ENCODE measurements around the gene AP2A2. TPM values are rescaled to one million over a fixed set of nuclear protein-coding genes. Genes with fewer than 3 reads are reported as not detected.

Gene AP2A2
- total RNA-seq, 1 experiment from 2014 or later: 70.6 TPM

DNA sequence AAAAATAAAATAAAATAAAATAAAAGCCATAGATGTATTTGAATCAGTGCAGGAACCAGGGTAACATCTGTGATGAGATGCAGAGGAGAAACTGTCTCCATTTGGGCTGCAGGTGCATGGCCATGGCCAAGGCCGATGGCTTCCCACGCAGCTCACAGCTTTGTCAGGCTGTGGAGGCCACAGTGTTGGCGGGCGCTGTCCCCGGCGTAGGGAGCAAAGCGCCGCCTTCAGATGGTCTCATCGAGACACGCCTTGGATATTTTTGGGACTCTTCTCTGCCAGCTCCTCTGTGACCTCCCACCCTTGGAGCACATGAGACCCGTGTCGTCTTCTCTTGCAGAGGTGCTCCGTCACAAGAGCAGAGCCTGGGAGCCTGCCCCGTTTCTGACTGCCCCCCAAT, 72.2 kb downstream of the AP2A2 start:
- POLR2A ChIA-PET: no interaction called here
- DNase-seq (ENCODE audit: unreplicated experiment): no peak
- intact Hi-C loops (cut with micrococcal nuclease): no loop called here
- no TSS peak for BruUV-seq (replicated peaks)
- H3K36me3 Mint-ChIP-seq (ENCODE audit: insufficient read depth, unreplicated experiment): peaks cover 31% of the 10 kb centered on the region
- CTCF ChIA-PET: interaction anchor here (0.6 kb wide), 1 partner anchor 70 kb away, joined by 4 read pairs; no protein-coding TSS in a partner anchor
- H3K27me3 Mint-ChIP-seq (ENCODE audit: insufficient read depth, unreplicated experiment): no peaks in the 10 kb centered on the region
- no peaks in the 10 kb centered on the region for H3K9me3 Mint-ChIP-seq (ENCODE audit: unreplicated experiment)
- H3K4me3 Mint-ChIP-seq (ENCODE audit: unreplicated experiment): no peak overlapping the region
- H3K27ac Mint-ChIP-seq (ENCODE audit: low read depth, unreplicated experiment): no peak overlapping the region
- TF ChIP-seq, protein P1, sequence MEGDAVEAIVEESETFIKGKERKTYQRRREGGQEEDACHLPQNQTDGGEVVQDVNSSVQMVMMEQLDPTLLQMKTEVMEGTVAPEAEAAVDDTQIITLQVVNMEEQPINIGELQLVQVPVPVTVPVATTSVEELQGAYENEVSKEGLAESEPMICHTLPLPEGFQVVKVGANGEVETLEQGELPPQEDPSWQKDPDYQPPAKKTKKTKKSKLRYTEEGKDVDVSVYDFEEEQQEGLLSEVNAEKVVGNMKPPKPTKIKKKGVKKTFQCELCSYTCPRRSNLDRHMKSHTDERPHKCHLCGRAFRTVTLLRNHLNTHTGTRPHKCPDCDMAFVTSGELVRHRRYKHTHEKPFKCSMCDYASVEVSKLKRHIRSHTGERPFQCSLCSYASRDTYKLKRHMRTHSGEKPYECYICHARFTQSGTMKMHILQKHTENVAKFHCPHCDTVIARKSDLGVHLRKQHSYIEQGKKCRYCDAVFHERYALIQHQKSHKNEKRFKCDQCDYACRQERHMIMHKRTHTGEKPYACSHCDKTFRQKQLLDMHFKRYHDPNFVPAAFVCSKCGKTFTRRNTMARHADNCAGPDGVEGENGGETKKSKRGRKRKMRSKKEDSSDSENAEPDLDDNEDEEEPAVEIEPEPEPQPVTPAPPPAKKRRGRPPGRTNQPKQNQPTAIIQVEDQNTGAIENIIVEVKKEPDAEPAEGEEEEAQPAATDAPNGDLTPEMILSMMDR (IDR thresholded peaks at IDR 0.05; ENCODE audit: unreplicated experiment): no peak
- H3K4me1 Mint-ChIP-seq (ENCODE audit: insufficient read depth, unreplicated experiment): no peaks in the 10 kb centered on the region

- DNase-seq (ENCODE audit: unreplicated experiment): no peak
- peaks cover 34% of the 10 kb centered on the region for H3K36me3 Mint-ChIP-seq (ENCODE audit: insufficient read depth, unreplicated experiment)
- H3K4me3 Mint-ChIP-seq (ENCODE audit: unreplicated experiment): no peak overlapping the region
- no TSS peak for BruUV-seq (replicated peaks)
- POLR2A ChIA-PET: no interaction called here
- H3K27me3 Mint-ChIP-seq (ENCODE audit: insufficient read depth, unreplicated experiment): no peaks in the 10 kb centered on the region
- no peaks in the 10 kb centered on the region for H3K4me1 Mint-ChIP-seq (ENCODE audit: insufficient read depth, unreplicated experiment)
- CTCF ChIA-PET: no interaction called here
- no peaks in the 10 kb centered on the region for H3K9me3 Mint-ChIP-seq (ENCODE audit: unreplicated experiment)
- no peak overlapping the region for H3K27ac Mint-ChIP-seq (ENCODE audit: low read depth, unreplicated experiment)
- intact Hi-C loops (cut with micrococcal nuclease): no loop called here
- TF ChIP-seq, protein P1 (IDR thresholded peaks at IDR 0.05; ENCODE audit: unreplicated experiment): no peak
Measured at GRCh38 chr11:999009-999408, 73.3 kb downstream of the AP2A2 start.

DNA sequence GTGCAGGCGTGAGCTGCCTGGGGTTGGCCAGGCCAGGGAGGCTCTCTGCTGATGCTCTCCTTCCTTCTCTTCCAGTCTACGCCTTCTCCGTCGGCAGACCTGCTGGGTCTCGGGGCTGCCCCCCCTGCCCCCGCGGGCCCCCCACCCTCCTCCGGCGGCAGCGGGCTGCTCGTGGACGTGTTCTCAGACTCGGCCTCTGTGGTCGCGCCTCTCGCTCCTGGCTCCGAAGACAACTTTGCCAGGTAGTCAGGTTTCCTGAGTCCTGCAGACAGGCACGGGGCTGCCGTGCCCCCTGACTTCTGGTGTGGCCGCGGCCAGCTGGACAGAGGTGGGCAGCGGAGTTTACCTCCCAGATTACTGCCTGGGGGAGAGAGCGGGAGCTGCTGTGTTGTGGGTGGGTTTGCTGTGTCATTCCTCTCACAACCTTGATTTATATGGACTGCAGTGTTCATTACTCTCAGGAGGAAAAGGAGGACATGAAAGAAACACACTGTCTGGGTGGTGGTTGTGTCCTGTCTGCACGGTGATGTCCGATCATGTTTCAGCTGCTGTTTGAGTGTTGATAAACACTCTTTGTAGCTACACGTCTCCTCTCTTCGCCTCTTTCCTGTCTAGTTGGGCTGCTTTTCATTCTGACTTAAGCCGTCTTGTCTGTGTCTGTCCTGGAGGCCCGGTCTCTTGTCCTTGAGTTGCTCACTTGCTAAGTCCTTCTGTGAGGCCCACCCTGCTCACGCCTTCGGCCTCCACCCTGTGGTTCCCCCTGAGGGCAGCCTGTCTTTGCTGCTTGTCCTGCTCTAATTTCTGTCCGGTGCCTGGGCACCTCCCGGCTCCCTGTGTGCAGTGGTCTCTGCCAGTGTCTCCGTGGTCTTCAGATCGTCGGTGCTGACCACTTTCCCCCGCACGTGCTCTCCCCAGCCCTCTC, 74.9 kb downstream of the AP2A2 start:
- no peak for DNase-seq (ENCODE audit: unreplicated experiment)
- Mint-ChIP-seq H3K36me3 (ENCODE audit: insufficient read depth, unreplicated experiment) (peaks cover 39% of the 10 kb centered on the region), H3K9me3 (ENCODE audit: unreplicated experiment) (no peaks in the 10 kb centered on the region), H3K27me3 (ENCODE audit: insufficient read depth, unreplicated experiment) (no peaks in the 10 kb centered on the region), H3K4me3 (ENCODE audit: unreplicated experiment) (no peak overlapping the region), H3K4me1 (ENCODE audit: insufficient read depth, unreplicated experiment) (no peaks in the 10 kb centered on the region), H3K27ac (ENCODE audit: low read depth, unreplicated experiment) (no peak overlapping the region)
- BruUV-seq (replicated peaks): no TSS peak
- TF ChIP-seq, protein P1 (IDR thresholded peaks at IDR 0.05; ENCODE audit: unreplicated experiment): no peak
- POLR2A ChIA-PET: no interaction called here
- intact Hi-C loops (cut with micrococcal nuclease): no loop called here
- CTCF ChIA-PET: interaction anchor here (0.6 kb wide), 1 partner anchor 629 kb away, joined by 4 read pairs; the partner anchor contains the start of gene KRTAP5-5

DNA sequence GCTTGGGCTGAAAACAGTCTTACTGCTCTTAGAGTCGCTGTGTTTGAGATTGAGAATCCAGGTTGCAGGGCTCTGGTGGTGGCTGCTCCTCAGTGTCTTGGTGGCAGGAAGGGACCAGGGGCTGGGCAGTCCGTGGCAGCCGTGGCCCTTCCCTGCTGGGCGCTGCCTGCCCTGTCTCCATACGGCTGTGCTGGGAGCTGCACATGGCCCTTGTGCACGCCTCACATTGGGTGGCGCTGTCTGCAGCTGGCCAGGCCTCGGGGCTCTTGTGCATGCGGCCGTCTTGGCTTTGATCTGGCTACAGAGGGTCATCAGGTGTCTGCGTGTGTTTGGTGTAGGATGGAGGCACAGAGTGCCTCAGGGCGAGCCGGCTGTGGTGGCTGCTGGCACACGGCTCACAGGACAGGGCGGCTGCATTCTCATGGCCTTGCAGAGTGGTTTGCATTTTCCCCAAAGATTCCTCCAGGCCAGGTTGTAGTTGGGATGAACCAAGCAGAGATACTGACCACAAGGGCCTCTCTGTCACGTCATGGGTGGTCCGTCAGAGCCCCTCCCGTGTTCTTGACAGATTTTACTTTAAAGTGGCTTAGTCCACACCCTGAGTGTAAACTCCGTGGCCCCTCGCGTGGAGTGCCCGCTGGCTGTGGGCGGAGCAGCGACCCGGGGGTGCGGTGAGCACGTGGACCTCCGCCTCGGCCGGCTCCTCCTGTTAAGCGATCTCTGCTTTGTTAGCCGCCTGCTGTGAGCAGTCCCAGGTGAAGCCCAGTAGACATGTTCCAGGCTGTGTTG, 76.1 kb downstream of the AP2A2 start:
- intact Hi-C loops (cut with micrococcal nuclease): no loop called here
- Mint-ChIP-seq H3K27ac (ENCODE audit: low read depth, unreplicated experiment) (no peak overlapping the region), H3K4me3 (ENCODE audit: unreplicated experiment) (no peak overlapping the region), H3K4me1 (ENCODE audit: insufficient read depth, unreplicated experiment) (no peaks in the 10 kb centered on the region), H3K36me3 (ENCODE audit: insufficient read depth, unreplicated experiment) (peaks cover 50% of the 10 kb centered on the region), H3K9me3 (ENCODE audit: unreplicated experiment) (no peaks in the 10 kb centered on the region), H3K27me3 (ENCODE audit: insufficient read depth, unreplicated experiment) (no peaks in the 10 kb centered on the region)
- ChIA-PET POLR2A (no interaction called here), CTCF (no interaction called here)
- TF ChIP-seq, protein P1 (IDR thresholded peaks at IDR 0.05; ENCODE audit: unreplicated experiment): no peak
- no TSS peak for BruUV-seq (replicated peaks)
- DNase-seq (ENCODE audit: unreplicated experiment): no peak
